ENCODE data around the gene PLA2G4B. TPM values are rescaled to one million over a fixed set of nuclear protein-coding genes. Genes with fewer than 3 reads are reported as not detected.

PLA2G4B gene
- polyA plus RNA-seq (3.9 to 9.8 TPM (median 8.6 TPM) in 3 replicates), polyA minus RNA-seq (0.92 to 6.6 TPM (median 6.6 TPM) in 3 replicates)
- 16.9 TPM for polyA plus RNA-seq (2011; ENCODE audit: low read depth)
- polyA plus RNA-seq (2011; cell fraction: cytosol; rRNA removed) = 1.2 and 1.3 TPM in 2 replicates
- 14.1 TPM in 2 replicates for polyA plus RNA-seq (2011; cell fraction: nucleus; rRNA removed)
- polyA plus RNA-seq (2012; ENCODE audit: low replicate concordance) = 1.9 and 50.8 TPM in 2 replicates
- polyA minus RNA-seq (2011; cell fraction: cytosol; rRNA and poly(A)+ RNA removed) = 2.1 TPM
- 7.7 and 8.4 TPM in 2 replicates for polyA minus RNA-seq (2011; cell fraction: nucleus; rRNA and poly(A)+ RNA removed)

GRCh38 chr15:41838400-41838897 is at the start of gene PLA2G4B:
TSS of gene PLA2G4B (plus strand) at chr15:41838847. CDS start at chr15:41838914, 67 bp downstream.
- no peaks in the 10 kb centered on the region for H3K9me1 ChIP-seq (ENCODE audit: control insufficient read depth, extremely low read depth, insufficient read depth, low read length)
- no peak within 1 kb of the TSS for H3K4me2 ChIP-seq (ENCODE audit: control insufficient read depth, extremely low read depth, insufficient read depth, low read depth, low read length)
- H3K4me3 ChIP-seq (ENCODE audit: control insufficient read depth in 2 of 3, extremely low read depth in 1 of 3, insufficient read depth in 2 of 3, low read depth in 1 of 3, low read length in 3 of 3) = no peak within 1 kb of the TSS
- dilution Hi-C loops (cut with MboI; ENCODE audit: extremely low pct_ligation_motif_present, low sequenced_read_pairs) = no loop called here
- H3K9me3 ChIP-seq (ENCODE audit: control insufficient read depth, low read depth, low read length) = no peaks in the 10 kb centered on the region
- H4K20me1 ChIP-seq (ENCODE audit: control insufficient read depth, extremely low read depth, insufficient read depth, low read length) = no peaks in the 10 kb centered on the region
- H3K4me1 ChIP-seq (ENCODE audit: control insufficient read depth, extremely low read depth, insufficient read depth, low read length) = peaks cover 31% of the 10 kb centered on the region
- no peaks in the 10 kb centered on the region for H3K27me3 ChIP-seq (ENCODE audit: control insufficient read depth, extremely low read depth, insufficient read depth, low read length)
- peak; percentile 34 for FAIRE-seq
- no peak within 1 kb of the TSS for H2AFZ ChIP-seq (ENCODE audit: control insufficient read depth, low read length)
- DNase-seq (ENCODE audit: low read depth, low spot score) = no peak
- peaks cover 3 to 11% of the 10 kb centered on the region in 2 experiments for H3K36me3 ChIP-seq (ENCODE audit: control insufficient read depth in 2 of 2, extremely low read depth in 1 of 2, insufficient read depth in 2 of 2, low read length in 2 of 2)
- TF ChIP-seq EZH2 (IDR thresholded peaks at IDR 0.05; ENCODE audit: low read length) = no peak
- TF ChIP-seq CTCF (optimal IDR thresholded peaks at IDR 0.05 in 1 of 3, IDR thresholded peaks at IDR 0.05 in 1 of 3, conservative IDR thresholded peaks at IDR 0.05 in 1 of 3; ENCODE audit: extremely low read depth in 1 of 3, insufficient read depth in 2 of 3, low read length in 3 of 3) = no peak
- no peak within 1 kb of the TSS for H3K27ac ChIP-seq (ENCODE audit: control insufficient read depth, insufficient read depth, low read length)
- H3K79me2 ChIP-seq (ENCODE audit: control insufficient read depth, insufficient read depth, low read length) = peaks cover 5% of the 10 kb centered on the region
- peak within 1 kb of the TSS; percentile 13 for H3K9ac ChIP-seq (ENCODE audit: control insufficient read depth, extremely low read depth, insufficient read depth, low read length)

DNA sequence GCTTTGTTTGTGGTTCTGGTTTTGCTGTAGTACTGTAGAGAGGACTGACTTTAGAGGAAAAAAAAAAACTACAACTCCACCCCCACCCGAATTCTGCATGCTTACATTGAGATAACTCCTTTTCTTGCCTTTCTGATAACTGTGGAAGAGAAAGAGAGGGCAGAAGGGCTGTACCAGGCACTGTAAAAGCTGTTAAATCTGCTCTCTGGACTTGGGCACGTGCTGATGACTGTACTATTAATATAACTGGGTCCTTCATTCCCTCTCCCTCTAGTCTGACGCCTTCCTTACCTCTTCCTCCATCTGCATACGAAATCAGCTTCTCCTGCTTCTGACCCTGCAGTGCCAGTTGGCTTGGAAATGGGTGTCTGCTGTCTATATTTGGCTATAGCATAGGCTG is 49.4 kb upstream of the PLA2G4B start:
- peak overlapping the region; percentile 7 for H3K9ac ChIP-seq (ENCODE audit: control insufficient read depth, extremely low read depth, insufficient read depth, low read length)
- dilution Hi-C loops (cut with MboI; ENCODE audit: extremely low pct_ligation_motif_present, low sequenced_read_pairs) = no loop called here
- no peak overlapping the region for H3K4me3 ChIP-seq (ENCODE audit: control insufficient read depth in 2 of 3, extremely low read depth in 1 of 3, insufficient read depth in 2 of 3, low read depth in 1 of 3, low read length in 3 of 3)
- peak overlapping the region; percentile 40 for H3K4me2 ChIP-seq (ENCODE audit: control insufficient read depth, extremely low read depth, insufficient read depth, low read depth, low read length)
- no peaks in the 10 kb centered on the region for H3K27me3 ChIP-seq (ENCODE audit: control insufficient read depth, extremely low read depth, insufficient read depth, low read length)
- no peak for DNase-seq (ENCODE audit: low read depth, low spot score)
- H3K9me1 ChIP-seq (ENCODE audit: control insufficient read depth, extremely low read depth, insufficient read depth, low read length) = no peaks in the 10 kb centered on the region
- peaks cover 66% of the 10 kb centered on the region for H3K4me1 ChIP-seq (ENCODE audit: control insufficient read depth, extremely low read depth, insufficient read depth, low read length)
- FAIRE-seq = peak; percentile 9
- H3K36me3 ChIP-seq (ENCODE audit: control insufficient read depth in 2 of 2, extremely low read depth in 1 of 2, insufficient read depth in 2 of 2, low read length in 2 of 2) = peaks cover 8 to 10% of the 10 kb centered on the region in 2 experiments
- no peak for TF ChIP-seq CTCF (optimal IDR thresholded peaks at IDR 0.05 in 1 of 3, IDR thresholded peaks at IDR 0.05 in 1 of 3, conservative IDR thresholded peaks at IDR 0.05 in 1 of 3; ENCODE audit: extremely low read depth in 1 of 3, insufficient read depth in 2 of 3, low read length in 3 of 3)
- no peak for TF ChIP-seq EZH2 (IDR thresholded peaks at IDR 0.05; ENCODE audit: low read length)
- no peak overlapping the region for H2AFZ ChIP-seq (ENCODE audit: control insufficient read depth, low read length)
- peak overlapping the region; percentile 59 for H3K27ac ChIP-seq (ENCODE audit: control insufficient read depth, insufficient read depth, low read length)
- H3K9me3 ChIP-seq (ENCODE audit: control insufficient read depth, low read depth, low read length) = no peaks in the 10 kb centered on the region
- H3K79me2 ChIP-seq (ENCODE audit: control insufficient read depth, insufficient read depth, low read length) = peaks cover 86% of the 10 kb centered on the region
- H4K20me1 ChIP-seq (ENCODE audit: control insufficient read depth, extremely low read depth, insufficient read depth, low read length) = no peaks in the 10 kb centered on the region

Data from keratinocyte (primary cell).